HepG2 (cell line): ENCODE results near the gene SNAPC4. TPM values are rescaled to one million over a fixed set of nuclear protein-coding genes. Genes with fewer than 3 reads are reported as not detected.

Source experiments
- DMTF1 ChIP-seq: sonication (generic); formaldehyde crosslinking; IDR thresholded peaks from 2 replicates; pipeline ENCODE4 v1.4.0; 2020; ENCODE audit warnings: mild to moderate bottlenecking, missing genetic modification reagents
- DRAP1 ChIP-seq: IDR thresholded peaks from 2 replicates; pipeline ENCODE4 v1.6.1; 2016; ENCODE audit warnings: missing genetic modification reagents, missing compliant biosample characterization
- HDAC2 ChIP-seq: sonication (generic); formaldehyde crosslinking; IDR thresholded peaks from 2 replicates; pipeline ENCODE4 v1.4.0; 2020; ENCODE audit warnings: missing genetic modification reagents
- HNF1B ChIP-seq: sonication (generic); formaldehyde crosslinking; IDR thresholded peaks from 2 replicates; pipeline ENCODE4 v1.5.1; 2020; ENCODE audit warnings: mild to moderate bottlenecking, moderate library complexity, missing genetic modification reagents
- LRRFIP1 ChIP-seq: sonication (generic); formaldehyde crosslinking; conservative IDR thresholded peaks from 2 replicates; pipeline ENCODE4 v1.4.0; 2020; ENCODE audit warnings: missing genetic modification reagents
- MEIS1 ChIP-seq: sonication (generic); formaldehyde crosslinking; IDR thresholded peaks from 2 replicates; pipeline ENCODE4 v1.9.0; 2021; ENCODE audit warnings: mild to moderate bottlenecking, missing genetic modification reagents, moderate library complexity, borderline replicate concordance
- NR1H2 ChIP-seq: sonication (generic); formaldehyde crosslinking; IDR thresholded peaks from 2 replicates; pipeline ENCODE4 v1.8.1; 2022; ENCODE audit warnings: low read depth, missing genetic modification reagents, borderline replicate concordance
- RFX5 ChIP-seq: IDR thresholded peaks from 2 replicates; pipeline ENCODE4 v1.6.1; 2011; ENCODE audit warnings: low read depth, low read length, improper control_type of control experiment
- RXRA ChIP-seq: sonication (generic); formaldehyde crosslinking; IDR thresholded peaks from 2 replicates; pipeline ENCODE4 v1.5.1; 2020; ENCODE audit warnings: missing genetic modification reagents
- TOPORS ChIP-seq: sonication (generic); formaldehyde crosslinking; IDR thresholded peaks from 2 replicates; pipeline ENCODE4 v1.8.0; 2023; ENCODE audit warnings: mild to moderate bottlenecking, missing genetic modification reagents
- ZFP36 ChIP-seq: fragments of 150-350 bp; IDR thresholded peaks from 2 replicates; pipeline ENCODE4 v1.6.1; 2018; ENCODE audit warnings: borderline replicate concordance, low read length, low read depth; ENCODE audit not compliant: partially characterized antibody
- ZGPAT ChIP-seq: IDR thresholded peaks from 2 replicates; pipeline ENCODE4 v1.6.1; 2016; ENCODE audit warnings: mild to moderate bottlenecking
- ZNF329 ChIP-seq: sonication (generic); formaldehyde crosslinking; IDR thresholded peaks from 2 replicates; pipeline ENCODE4 v1.9.0; 2021; ENCODE audit warnings: low read depth, mild to moderate bottlenecking, missing genetic modification reagents
- ZNF383 ChIP-seq: sonication (generic); formaldehyde crosslinking; IDR thresholded peaks from 2 replicates; pipeline ENCODE4 v1.4.0; 2020; ENCODE audit warnings: missing genetic modification reagents, mild to moderate bottlenecking, borderline replicate concordance
- ZNF746 ChIP-seq: sonication (generic); formaldehyde crosslinking; IDR thresholded peaks from 2 replicates; pipeline ENCODE4 v1.8.0; 2022; ENCODE audit warnings: mild to moderate bottlenecking, missing genetic modification reagents
- ZSCAN22 ChIP-seq: sonication (generic); formaldehyde crosslinking; IDR thresholded peaks from 2 replicates; pipeline ENCODE4 v1.4.0; 2020; ENCODE audit warnings: mild to moderate bottlenecking, missing genetic modification reagents
- polyA plus RNA-seq, 8 experiments: library from polyadenylated mRNA; depleted of rRNA in 3 of 8; stranded (reverse) in 7 of 8; unstranded in 1 of 8; fragments of >200 nt; fragmentation: Illumina TruSeq in 4 of 8; extraction: Trizol in 4 of 8; gene quantifications; 2 replicates each; pipeline versions ENCODE4 v1.2.1 to v1.2.3, GENCODE V29; 2011 to 2016; ENCODE audit warnings: low read depth in 4 of 8, missing spikeins in 1 of 8, mixed read lengths in 1 of 8; ENCODE audit not compliant: insufficient read depth in 1 of 8
- total RNA-seq, 5 experiments: library from RNA; depleted of rRNA; stranded (reverse); fragments of >200 nt; fragmentation: Illumina TruSeq; extraction: Trizol; gene quantifications; 2 replicates each; pipeline ENCODE4 v1.2.3, GENCODE V29; 2016; ENCODE audit warnings: low read depth in 1 of 5

SNAPC4 gene
- total and polyA plus RNA-seq, 2 of the 13 experiments (the other 11 are each of a cell fraction or from before 2014, with no cell fraction given): 2.0 to 6.0 TPM

- no peak for TF ChIP-seq ZFP36
- TF ChIP-seq HDAC2 (CRISPR knock-in tag): peak; percentile 76; the same call in 1 of the 2 replicates
- TF ChIP-seq DRAP1: no peak
- no peak for TF ChIP-seq ZGPAT (CRISPR knock-in tag)
- TF ChIP-seq LRRFIP1: no peak
- TF ChIP-seq DMTF1 (CRISPR knock-in tag): no peak
- TF ChIP-seq ZNF746 (CRISPR knock-in tag): no peak; the same call in 1 of the 2 replicates
- no peak for TF ChIP-seq NR1H2 (CRISPR knock-in tag)
- no peak for TF ChIP-seq ZNF383 (CRISPR knock-in tag)
- peak; percentile 56; the same call in 1 of the 2 replicates for TF ChIP-seq RXRA
- TF ChIP-seq TOPORS (CRISPR knock-in tag): no peak
- no peak for TF ChIP-seq RFX5
- 0 out of 2 replicates have a peak, but pooled peaks have one; percentile 15 for TF ChIP-seq HNF1B (CRISPR knock-in tag)
- no peak for TF ChIP-seq ZNF329 (CRISPR knock-in tag)
- TF ChIP-seq MEIS1 (CRISPR knock-in tag): peak; percentile 65; the same call in 1 of the 2 replicates
- no peak for TF ChIP-seq ZSCAN22 (CRISPR knock-in tag)
Measured at GRCh38 chr9:136372561-136373299, 27.2 kb downstream of the SNAPC4 start (continued).
